Bronchial epithelial cell (primary cell): Measurements from ENCODE around the gene KDM6A. TPM values are rescaled to one million over a fixed set of nuclear protein-coding genes. Genes with fewer than 3 reads are reported as not detected.

ENCODE experiments used
- DNase-seq: peaks from one replicate; pipeline ENCODE4 v3.0.0-alpha.2; 2010; ENCODE audit warnings: low read depth
- FAIRE-seq: peaks from 2 replicates; lab custom pipeline; 2011; peaks lifted over from hg19 to GRCh38; lab: Jason Lieb, UNC
- H3K27me3 ChIP-seq: 2 replicates; pipeline ENCODE4 v1.5.1; 2011; ENCODE audit warnings: low read length; ENCODE audit not compliant: control insufficient read depth, insufficient read depth
- H3K36me3 ChIP-seq: 2 replicates; pipeline ENCODE4 v1.5.1; 2011; ENCODE audit warnings: low read length; ENCODE audit not compliant: control insufficient read depth, insufficient read depth
- H3K4me3 ChIP-seq: 2 replicates; pipeline ENCODE4 v1.5.1; 2011; ENCODE audit warnings: mild to moderate bottlenecking, low read depth, low read length, control low read depth
- CTCF ChIP-seq: IDR thresholded peaks from 2 replicates; pipeline ENCODE4 v1.5.1; 2011; ENCODE audit warnings: mild to moderate bottlenecking, moderate library complexity, low read length, control low read depth, inconsistent platforms; ENCODE audit not compliant: insufficient read depth, severe bottlenecking
- total RNA-seq: library from RNA; depleted of rRNA; stranded (reverse); fragments of >200 nt; gene quantifications from 2 replicates; pipeline ENCODE4 v1.2.1, GENCODE V29; 2014

Gene KDM6A
- total RNA-seq, 1 donor from 2014 or later: 11.1 TPM

GRCh38 chrX:44891642-44892041 lies 18.7 kb downstream of the KDM6A start:
- DNase-seq (peak; percentile 70), FAIRE-seq (no peak)
- Histone ChIP-seq H3K36me3 (no peaks in the 10 kb centered on the region), H3K4me3 (no peak overlapping the region), H3K27me3 (no peaks in the 10 kb centered on the region)
- no peak for TF ChIP-seq CTCF

GRCh38 chrX:44896876-44897186 lies 23.8 kb downstream of the KDM6A start:
- FAIRE-seq: no peak
- Histone ChIP-seq H3K36me3 (no peaks in the 10 kb centered on the region), H3K4me3 (no peak overlapping the region), H3K27me3 (no peaks in the 10 kb centered on the region)
- no peak for TF ChIP-seq CTCF
- DNase-seq: no peak

GRCh38 chrX:44897539-44897938 lies 24.6 kb downstream of the KDM6A start:
- DNase-seq (no peak), FAIRE-seq (no peak)
- no peak for TF ChIP-seq CTCF
- no peak overlapping the region for H3K4me3 ChIP-seq
- no peaks in the 10 kb centered on the region for H3K36me3 ChIP-seq
- no peaks in the 10 kb centered on the region for H3K27me3 ChIP-seq

- Histone ChIP-seq H3K27me3 (no peaks in the 10 kb centered on the region), H3K4me3 (no peak overlapping the region), H3K36me3 (no peaks in the 10 kb centered on the region)
- DNase-seq (peak; percentile 76), FAIRE-seq (no peak)
- no peak for TF ChIP-seq CTCF
Measured at GRCh38 chrX:44898411-44899221, 25.6 kb downstream of the KDM6A start.

GRCh38 chrX:44899946-44900345 lies 27.0 kb downstream of the KDM6A start:
- no peak for FAIRE-seq
- no peak for TF ChIP-seq CTCF
- H3K4me3 ChIP-seq: no peak overlapping the region
- no peaks in the 10 kb centered on the region for H3K27me3 ChIP-seq
- no peaks in the 10 kb centered on the region for H3K36me3 ChIP-seq
- no peak for DNase-seq

GRCh38 chrX:44903107-44903506 lies 30.1 kb downstream of the KDM6A start:
- H3K4me3 ChIP-seq: no peak overlapping the region
- no peaks in the 10 kb centered on the region for H3K27me3 ChIP-seq
- H3K36me3 ChIP-seq: no peaks in the 10 kb centered on the region
- DNase-seq: peak; percentile 86
- TF ChIP-seq CTCF: no peak
- FAIRE-seq: no peak
